ENCODE results near the gene USP10. TPM values are rescaled to one million over a fixed set of nuclear protein-coding genes. Genes with fewer than 3 reads are reported as not detected.

The USP10 gene
- polyA plus RNA-seq, 3 donors: 38.7 to 115 (median 90.9) TPM

DNA sequence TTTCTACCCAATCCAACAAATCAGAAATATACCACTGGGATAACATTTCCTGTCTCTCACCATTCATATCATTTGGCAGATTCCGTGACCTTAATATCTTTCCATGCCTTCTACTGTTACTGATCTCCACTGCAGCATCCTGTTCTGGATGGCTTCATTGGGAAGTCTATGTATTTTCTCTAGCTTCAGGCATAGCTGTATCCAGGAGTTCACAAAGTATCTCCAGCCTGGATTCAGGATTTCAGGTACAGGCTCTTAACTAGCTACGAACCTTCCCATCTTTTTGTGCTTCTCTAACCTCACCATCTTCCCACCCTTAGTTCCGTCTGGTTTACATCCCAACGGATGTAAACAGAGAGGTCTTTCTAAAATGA, 15.2 kb upstream of the USP10 start:
- Histone ChIP-seq H3K4me3 (replicated peaks in 1 of 3; ENCODE audit: low read depth in 2 of 3, low read length in 3 of 3) (no peak overlapping the region), H3K79me2 (ENCODE audit: insufficient read depth, low read length) (no peaks in the 10 kb centered on the region), H3K27me3 (ENCODE audit: control insufficient read depth in 2 of 2, insufficient read depth in 2 of 2, low read length in 2 of 2) (no peaks in the 10 kb centered on the region), H3K9ac (ENCODE audit: insufficient read depth, low read length, poor library complexity, severe bottlenecking) (no peak overlapping the region), H2AFZ (ENCODE audit: insufficient read depth, low read depth, low read length, poor library complexity, severe bottlenecking) (no peak overlapping the region), H3K4me2 (replicated peaks; ENCODE audit: extremely low read depth, low read length, poor library complexity, severe bottlenecking) (no peak overlapping the region), H3K36me3 (replicated peaks in 1 of 2; ENCODE audit: control insufficient read depth in 1 of 2, insufficient read depth in 2 of 2, low read length in 2 of 2) (no peaks in the 10 kb centered on the region), H3K9me3 (replicated peaks in 1 of 2; ENCODE audit: control insufficient read depth in 1 of 2, insufficient read depth in 1 of 2, low read length in 2 of 2) (no peaks in the 10 kb centered on the region), H3K27ac (ENCODE audit: low read depth in 1 of 2, low read length in 2 of 2) (no peak overlapping the region), H3K4me1 (ENCODE audit: control insufficient read depth in 1 of 2, insufficient read depth in 2 of 2, low read length in 2 of 2) (peaks cover 15 to 35% of the 10 kb centered on the region in 2 donors), H4K20me1 (ENCODE audit: insufficient read depth, low read length) (no peaks in the 10 kb centered on the region)
- 97% methylated on average over 3 of the region's 4 CpGs for whole genome bisulfite sequencing (ENCODE audit: insufficient coverage)
- Mint-ChIP-seq H3K36me3 (no peaks in the 10 kb centered on the region), H3K27me3 (ENCODE audit: low read depth in 3 of 3) (peaks cover under 1 to 5% (median 1%) of the 10 kb centered on the region in 3 donors), H3K4me3 (no peak overlapping the region), H3K4me1 (peaks cover 30% of the 10 kb centered on the region), H3K27ac (no peak overlapping the region), H3K9me3 (peaks cover 0 to 11% (median 2%) of the 10 kb centered on the region in 7 donors)
- TF ChIP-seq CTCF (IDR thresholded peaks at IDR 0.05): no peak
- intact Hi-C loops (cut with micrococcal nuclease): no loop called here
- no peak for DNase-seq

DNA sequence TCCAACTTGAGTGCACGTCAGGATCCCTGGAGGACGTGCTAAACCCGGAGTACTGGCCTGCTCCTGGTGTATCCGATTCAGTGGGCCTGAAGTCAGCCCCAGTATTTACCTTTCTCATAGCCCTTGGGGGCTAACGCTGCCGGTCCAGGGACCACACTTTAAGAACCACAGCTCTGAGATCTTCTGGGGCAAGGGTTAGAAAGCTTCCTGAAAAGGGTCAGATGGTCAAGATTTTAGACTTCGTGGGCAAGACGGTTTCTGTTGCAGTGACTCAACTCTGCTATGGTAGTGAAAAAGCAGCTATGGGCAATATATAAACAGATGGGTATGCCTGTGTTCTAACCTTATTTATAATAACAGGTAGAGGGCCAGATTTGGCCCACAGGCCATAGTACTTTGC, 14.6 kb upstream of the USP10 start:
- TF ChIP-seq CTCF (IDR thresholded peaks at IDR 0.05): no peak
- no peaks in the 10 kb centered on the region for H4K20me1 ChIP-seq (ENCODE audit: insufficient read depth, low read length)
- H2AFZ ChIP-seq (ENCODE audit: insufficient read depth, low read depth, low read length, poor library complexity, severe bottlenecking): no peak overlapping the region
- H3K9me3 ChIP-seq (replicated peaks in 1 of 2; ENCODE audit: control insufficient read depth in 1 of 2, insufficient read depth in 1 of 2, low read length in 2 of 2): no peaks in the 10 kb centered on the region
- H3K27ac Mint-ChIP-seq: no peak overlapping the region
- H3K4me1 ChIP-seq (ENCODE audit: control insufficient read depth in 1 of 2, insufficient read depth in 2 of 2, low read length in 2 of 2): peaks cover 15 to 28% of the 10 kb centered on the region in 2 donors
- H3K4me3 ChIP-seq (replicated peaks in 1 of 3; ENCODE audit: low read depth in 2 of 3, low read length in 3 of 3): no peak overlapping the region
- peaks cover 0 to 11% (median 2%) of the 10 kb centered on the region in 7 donors for H3K9me3 Mint-ChIP-seq
- H3K4me2 ChIP-seq (replicated peaks; ENCODE audit: extremely low read depth, low read length, poor library complexity, severe bottlenecking): no peak overlapping the region
- peaks cover 24% of the 10 kb centered on the region for H3K4me1 Mint-ChIP-seq
- DNase-seq: no peak
- H3K4me3 Mint-ChIP-seq: no peak overlapping the region
- no peaks in the 10 kb centered on the region for H3K79me2 ChIP-seq (ENCODE audit: insufficient read depth, low read length)
- H3K36me3 ChIP-seq (replicated peaks in 1 of 2; ENCODE audit: control insufficient read depth in 1 of 2, insufficient read depth in 2 of 2, low read length in 2 of 2): no peaks in the 10 kb centered on the region
- H3K9ac ChIP-seq (ENCODE audit: insufficient read depth, low read length, poor library complexity, severe bottlenecking): no peak overlapping the region
- intact Hi-C loops (cut with micrococcal nuclease): loop anchor here in 1 of 2 donors (5.0 kb wide), 1 partner anchor 42 kb away; no protein-coding TSS in a partner anchor
- no peaks in the 10 kb centered on the region for H3K27me3 ChIP-seq (ENCODE audit: control insufficient read depth in 2 of 2, insufficient read depth in 2 of 2, low read length in 2 of 2)
- no peak overlapping the region for H3K27ac ChIP-seq (ENCODE audit: low read depth in 1 of 2, low read length in 2 of 2)
- peaks cover 1 to 5% (median 3%) of the 10 kb centered on the region in 3 donors for H3K27me3 Mint-ChIP-seq (ENCODE audit: low read depth in 3 of 3)
- 92% methylated on average over 6 of the region's 8 CpGs for WGBS (ENCODE audit: insufficient coverage)
- no peaks in the 10 kb centered on the region for H3K36me3 Mint-ChIP-seq
